HepG2 (cell line): Measurements from ENCODE around the gene MOAP1. TPM values are rescaled to one million over a fixed set of nuclear protein-coding genes. Genes with fewer than 3 reads are reported as not detected.
A peak's percentile ranks its signal among the peaks of the same experiment; 100 is the strongest.

ENCODE experiments used
- CHD4 ChIP-seq: fragments of 200-600 bp; sonication (generic); IDR thresholded peaks from 2 replicates; pipeline ENCODE4 v1.7.0; 2017; ENCODE audit warnings: mild to moderate bottlenecking, low read length, borderline replicate concordance
- EEA1 ChIP-seq: sonication (generic); formaldehyde crosslinking; IDR thresholded peaks from 2 replicates; pipeline ENCODE4 v1.5.1; 2020; ENCODE audit warnings: mild to moderate bottlenecking, missing genetic modification reagents, borderline replicate concordance
- ETV6 ChIP-seq: sonication (generic); formaldehyde crosslinking; conservative IDR thresholded peaks from 2 replicates; pipeline ENCODE4 v1.4.0; 2020; ENCODE audit warnings: missing genetic modification reagents
- EZH2 ChIP-seq: conservative IDR thresholded peaks from 2 replicates; pipeline ENCODE4 v1.6.1; 2012; ENCODE audit warnings: mild to moderate bottlenecking, low read depth, low read length, moderate library complexity
- FLYWCH1 ChIP-seq: sonication (generic); formaldehyde crosslinking; IDR thresholded peaks from 2 replicates; pipeline ENCODE4 v1.8.1; 2023; ENCODE audit warnings: mild to moderate bottlenecking, missing genetic modification reagents
- HMGXB3 ChIP-seq: sonication (generic); formaldehyde crosslinking; IDR thresholded peaks from 2 replicates; pipeline ENCODE4 v1.4.0; 2020; ENCODE audit warnings: missing genetic modification reagents, borderline replicate concordance
- HNRNPK ChIP-seq: fragments of 200-400 bp; formaldehyde crosslinking; IDR thresholded peaks from 2 replicates; pipeline ENCODE4 v1.6.1; 2018; ENCODE audit warnings: low read length, low read depth, moderate library complexity, mild to moderate bottlenecking; ENCODE audit not compliant: poor library complexity, severe bottlenecking
- JDP2 ChIP-seq: sonication (generic); formaldehyde crosslinking; IDR thresholded peaks from 2 replicates; pipeline ENCODE4 v1.8.1; 2022; ENCODE audit warnings: missing genetic modification reagents, borderline replicate concordance
- NCOA1 ChIP-seq: sonication (generic); formaldehyde crosslinking; IDR thresholded peaks from 2 replicates; pipeline ENCODE4 v1.9.0; 2021; ENCODE audit warnings: missing genetic modification reagents
- RBM39 ChIP-seq: fragments of 200-400 bp; formaldehyde crosslinking; IDR thresholded peaks from one replicate; pipeline ENCODE4 v1.6.1; 2018; ENCODE audit warnings: antibody characterized with exemption, mild to moderate bottlenecking, low read depth, low read length; ENCODE audit not compliant: poor library complexity, severe bottlenecking
- REXO4 ChIP-seq: sonication (generic); formaldehyde crosslinking; IDR thresholded peaks from 2 replicates; pipeline ENCODE4 v1.8.0; 2022; ENCODE audit warnings: missing genetic modification reagents, mild to moderate bottlenecking, borderline replicate concordance
- SIN3A ChIP-seq: IDR thresholded peaks from 2 replicates; pipeline ENCODE4 v1.6.1; 2011; ENCODE audit warnings: low read depth, mild to moderate bottlenecking, control low read depth, low read length, borderline replicate concordance
- SRSF9 ChIP-seq: fragments of 200-400 bp; formaldehyde crosslinking; IDR thresholded peaks from 2 replicates; pipeline ENCODE4 v1.6.1; 2018; ENCODE audit warnings: borderline replicate concordance, mild to moderate bottlenecking, low read depth, low read length; ENCODE audit not compliant: insufficient read depth, poor library complexity, severe bottlenecking
- TCF7 ChIP-seq: sonication (generic); IDR thresholded peaks from 2 replicates; pipeline ENCODE4 v1.6.1; 2016; ENCODE audit warnings: antibody characterized with exemption, low read depth
- ZNF660 ChIP-seq: sonication (generic); formaldehyde crosslinking; IDR thresholded peaks from 2 replicates; pipeline ENCODE4 v1.5.1; 2020; ENCODE audit warnings: mild to moderate bottlenecking, low read depth, missing genetic modification reagents, borderline replicate concordance
- polyA plus RNA-seq, 8 experiments: library from polyadenylated mRNA; depleted of rRNA in 3 of 8; stranded (reverse) in 7 of 8; unstranded in 1 of 8; fragments of >200 nt; fragmentation: Illumina TruSeq in 4 of 8; extraction: Trizol in 4 of 8; gene quantifications; 2 replicates each; pipeline versions ENCODE4 v1.2.1 to v1.2.3, GENCODE V29; 2011 to 2016; ENCODE audit warnings: low read depth in 4 of 8, missing spikeins in 1 of 8, mixed read lengths in 1 of 8; ENCODE audit not compliant: insufficient read depth in 1 of 8
- total RNA-seq, 5 experiments: library from RNA; depleted of rRNA; stranded (reverse); fragments of >200 nt; fragmentation: Illumina TruSeq; extraction: Trizol; gene quantifications; 2 replicates each; pipeline ENCODE4 v1.2.3, GENCODE V29; 2016; ENCODE audit warnings: low read depth in 1 of 5
- TF ChIP-seq, protein P1 (sequence below): fragments of 450-650 bp; IDR thresholded peaks from 2 replicates; pipeline ENCODE4 v1.6.1; 2017; ENCODE audit warnings: mild to moderate bottlenecking

MOAP1 gene
- total and polyA plus RNA-seq, 2 of the 13 experiments (the other 11 are each of a cell fraction or from before 2014, with no cell fraction given) = 14.6 to 47.0 TPM

- peak; percentile 97 for TF ChIP-seq HMGXB3 (CRISPR knock-in tag)
- TF ChIP-seq CHD4 = no peak
- TF ChIP-seq ZNF660 (CRISPR knock-in tag) = no peak
- no peak for TF ChIP-seq JDP2
- TF ChIP-seq SRSF9 = no peak
- no peak for TF ChIP-seq TCF7
- no peak for TF ChIP-seq ETV6 (CRISPR knock-in tag)
- TF ChIP-seq HNRNPK = no peak
- TF ChIP-seq NCOA1 (CRISPR knock-in tag) = no peak
- TF ChIP-seq FLYWCH1 = no peak
- no peak for TF ChIP-seq EZH2
- TF ChIP-seq REXO4 (CRISPR knock-in tag) = no peak
- TF ChIP-seq RBM39 = no peak
- TF ChIP-seq, protein P1, sequence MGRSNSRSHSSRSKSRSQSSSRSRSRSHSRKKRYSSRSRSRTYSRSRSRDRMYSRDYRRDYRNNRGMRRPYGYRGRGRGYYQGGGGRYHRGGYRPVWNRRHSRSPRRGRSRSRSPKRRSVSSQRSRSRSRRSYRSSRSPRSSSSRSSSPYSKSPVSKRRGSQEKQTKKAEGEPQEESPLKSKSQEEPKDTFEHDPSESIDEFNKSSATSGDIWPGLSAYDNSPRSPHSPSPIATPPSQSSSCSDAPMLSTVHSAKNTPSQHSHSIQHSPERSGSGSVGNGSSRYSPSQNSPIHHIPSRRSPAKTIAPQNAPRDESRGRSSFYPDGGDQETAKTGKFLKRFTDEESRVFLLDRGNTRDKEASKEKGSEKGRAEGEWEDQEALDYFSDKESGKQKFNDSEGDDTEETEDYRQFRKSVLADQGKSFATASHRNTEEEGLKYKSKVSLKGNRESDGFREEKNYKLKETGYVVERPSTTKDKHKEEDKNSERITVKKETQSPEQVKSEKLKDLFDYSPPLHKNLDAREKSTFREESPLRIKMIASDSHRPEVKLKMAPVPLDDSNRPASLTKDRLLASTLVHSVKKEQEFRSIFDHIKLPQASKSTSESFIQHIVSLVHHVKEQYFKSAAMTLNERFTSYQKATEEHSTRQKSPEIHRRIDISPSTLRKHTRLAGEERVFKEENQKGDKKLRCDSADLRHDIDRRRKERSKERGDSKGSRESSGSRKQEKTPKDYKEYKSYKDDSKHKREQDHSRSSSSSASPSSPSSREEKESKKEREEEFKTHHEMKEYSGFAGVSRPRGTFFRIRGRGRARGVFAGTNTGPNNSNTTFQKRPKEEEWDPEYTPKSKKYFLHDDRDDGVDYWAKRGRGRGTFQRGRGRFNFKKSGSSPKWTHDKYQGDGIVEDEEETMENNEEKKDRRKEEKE = no peak
- no peak for TF ChIP-seq SIN3A
- no peak for TF ChIP-seq EEA1 (CRISPR knock-in tag)
Measured at GRCh38 chr14:93150227-93151208, 34.2 kb downstream of the MOAP1 start (continued).
